ENCODE data around the gene PHPT1. TPM values are rescaled to one million over a fixed set of nuclear protein-coding genes. Genes with fewer than 3 reads are reported as not detected.

Gene PHPT1
- total and polyA plus RNA-seq, 4 donors = 23.2 to 83.1 (median 42.3) TPM

DNA sequence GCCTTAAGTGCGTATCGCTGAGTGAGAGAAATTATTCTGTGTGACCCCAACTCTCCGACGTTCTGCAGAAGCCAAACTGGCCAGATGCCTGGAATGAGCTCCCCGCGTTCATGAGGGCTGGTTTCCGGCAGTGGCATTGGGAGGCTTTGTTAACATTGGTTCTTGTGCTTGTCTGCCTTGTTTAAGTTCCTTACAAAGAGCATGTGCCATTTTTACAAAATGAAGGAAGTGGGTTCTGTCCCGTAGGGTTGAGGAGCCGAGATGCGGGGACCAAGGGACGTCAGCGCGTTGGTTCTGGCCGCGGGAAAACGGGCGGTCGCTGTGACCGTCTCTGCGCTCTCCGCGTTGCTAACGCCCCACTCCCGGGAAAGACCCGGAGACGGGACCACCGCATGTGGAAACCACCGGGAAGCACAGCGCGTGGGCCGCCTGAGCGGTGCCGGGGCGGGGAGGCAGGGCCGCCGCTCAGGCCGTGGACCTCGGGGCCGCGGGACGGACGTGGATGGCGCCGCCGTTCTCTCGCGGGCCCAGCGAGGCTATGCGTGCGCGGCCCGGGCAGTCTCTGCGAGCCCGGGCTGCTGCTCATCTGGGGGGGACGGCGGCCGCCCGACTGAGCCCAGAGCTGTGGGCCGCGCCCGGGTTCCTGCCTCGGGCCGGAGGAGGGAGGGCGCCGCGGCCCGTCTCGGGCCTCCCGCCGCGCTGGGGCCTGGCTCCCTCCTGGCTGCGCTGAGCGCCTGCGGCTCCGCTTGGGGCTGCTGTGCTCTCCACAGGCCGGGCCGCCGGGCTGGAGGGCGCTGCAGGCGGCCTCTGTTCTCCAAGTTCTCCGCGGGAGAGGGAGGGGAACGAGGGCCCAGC, 28.0 kb upstream of the PHPT1 start (continued):
- TF ChIP-seq, protein P1, sequence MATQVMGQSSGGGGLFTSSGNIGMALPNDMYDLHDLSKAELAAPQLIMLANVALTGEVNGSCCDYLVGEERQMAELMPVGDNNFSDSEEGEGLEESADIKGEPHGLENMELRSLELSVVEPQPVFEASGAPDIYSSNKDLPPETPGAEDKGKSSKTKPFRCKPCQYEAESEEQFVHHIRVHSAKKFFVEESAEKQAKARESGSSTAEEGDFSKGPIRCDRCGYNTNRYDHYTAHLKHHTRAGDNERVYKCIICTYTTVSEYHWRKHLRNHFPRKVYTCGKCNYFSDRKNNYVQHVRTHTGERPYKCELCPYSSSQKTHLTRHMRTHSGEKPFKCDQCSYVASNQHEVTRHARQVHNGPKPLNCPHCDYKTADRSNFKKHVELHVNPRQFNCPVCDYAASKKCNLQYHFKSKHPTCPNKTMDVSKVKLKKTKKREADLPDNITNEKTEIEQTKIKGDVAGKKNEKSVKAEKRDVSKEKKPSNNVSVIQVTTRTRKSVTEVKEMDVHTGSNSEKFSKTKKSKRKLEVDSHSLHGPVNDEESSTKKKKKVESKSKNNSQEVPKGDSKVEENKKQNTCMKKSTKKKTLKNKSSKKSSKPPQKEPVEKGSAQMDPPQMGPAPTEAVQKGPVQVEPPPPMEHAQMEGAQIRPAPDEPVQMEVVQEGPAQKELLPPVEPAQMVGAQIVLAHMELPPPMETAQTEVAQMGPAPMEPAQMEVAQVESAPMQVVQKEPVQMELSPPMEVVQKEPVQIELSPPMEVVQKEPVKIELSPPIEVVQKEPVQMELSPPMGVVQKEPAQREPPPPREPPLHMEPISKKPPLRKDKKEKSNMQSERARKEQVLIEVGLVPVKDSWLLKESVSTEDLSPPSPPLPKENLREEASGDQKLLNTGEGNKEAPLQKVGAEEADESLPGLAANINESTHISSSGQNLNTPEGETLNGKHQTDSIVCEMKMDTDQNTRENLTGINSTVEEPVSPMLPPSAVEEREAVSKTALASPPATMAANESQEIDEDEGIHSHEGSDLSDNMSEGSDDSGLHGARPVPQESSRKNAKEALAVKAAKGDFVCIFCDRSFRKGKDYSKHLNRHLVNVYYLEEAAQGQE (IDR thresholded peaks at IDR 0.05) = no peak
- TF ChIP-seq, protein P2, sequence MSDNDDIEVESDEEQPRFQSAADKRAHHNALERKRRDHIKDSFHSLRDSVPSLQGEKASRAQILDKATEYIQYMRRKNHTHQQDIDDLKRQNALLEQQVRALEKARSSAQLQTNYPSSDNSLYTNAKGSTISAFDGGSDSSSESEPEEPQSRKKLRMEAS (IDR thresholded peaks at IDR 0.05) = no peak

- H3K27ac ChIP-seq (ENCODE audit: low read depth in 1 of 2, low read length in 2 of 2) = no peak overlapping the region
- H3K36me3 ChIP-seq (ENCODE audit: control insufficient read depth in 4 of 4, insufficient read depth in 3 of 4, low read depth in 1 of 4, low read length in 3 of 4) = peaks cover 2 to 26% (median 11%) of the 10 kb centered on the region in 4 donors
Measured at GRCh38 chr9:136821826-136822544, 27.2 kb upstream of the PHPT1 start.

GRCh38 chr9:136823136-136824046, 25.8 kb upstream of the PHPT1 start:
- TF ChIP-seq CTCF (IDR thresholded peaks at IDR 0.05; ENCODE audit: low read depth, low read length, missing input control) (no peak), NR2F2 (IDR thresholded peaks at IDR 0.05) (no peak), FOXA1 (IDR thresholded peaks at IDR 0.05) (no peak), HNF4A (conservative IDR thresholded peaks at IDR 0.05) (no peak)
- TF ChIP-seq, protein P1 (IDR thresholded peaks at IDR 0.05) = no peak
- no peaks in the 10 kb centered on the region for H3K9me3 ChIP-seq (ENCODE audit: control insufficient read depth in 4 of 4, low read length in 3 of 4)
- H3K4me3 ChIP-seq (ENCODE audit: low read depth in 1 of 3, low read length in 3 of 3) = no peak overlapping the region
- peaks cover 0 to 32% (median 10%) of the 10 kb centered on the region in 4 donors for H3K36me3 ChIP-seq (ENCODE audit: control insufficient read depth in 4 of 4, insufficient read depth in 3 of 4, low read depth in 1 of 4, low read length in 3 of 4)
- no peaks in the 10 kb centered on the region for H3K27me3 ChIP-seq (ENCODE audit: control insufficient read depth in 4 of 4, insufficient read depth in 4 of 4, low read length in 3 of 4)
- no peaks in the 10 kb centered on the region for H3K4me1 ChIP-seq (ENCODE audit: control insufficient read depth in 4 of 4, insufficient read depth in 4 of 4, low read length in 3 of 4)
- WGBS = 90% methylated on average over 30 of the region's 30 CpGs
- no peak for DNase-seq (ENCODE audit: low spot score)
- no peak overlapping the region for H3K9ac ChIP-seq (ENCODE audit: low read depth in 1 of 2, low read length in 2 of 2)
- H3K27ac ChIP-seq (ENCODE audit: low read depth in 1 of 2, low read length in 2 of 2) = no peak overlapping the region

More at GRCh38 chr9:136821826-136822544, 27.2 kb upstream of the PHPT1 start:
- no peaks in the 10 kb centered on the region for H3K9me3 ChIP-seq (ENCODE audit: control insufficient read depth in 4 of 4, low read length in 3 of 4)
- no peaks in the 10 kb centered on the region for H3K27me3 ChIP-seq (ENCODE audit: control insufficient read depth in 4 of 4, insufficient read depth in 4 of 4, low read length in 3 of 4)
- DNase-seq (ENCODE audit: low spot score) = no peak
- peak overlapping the region in 1 of 3 donors; percentile 7 for H3K4me3 ChIP-seq (ENCODE audit: low read depth in 1 of 3, low read length in 3 of 3)
- no peaks in the 10 kb centered on the region for H3K4me1 ChIP-seq (ENCODE audit: control insufficient read depth in 4 of 4, insufficient read depth in 4 of 4, low read length in 3 of 4)
- TF ChIP-seq, protein P3, sequence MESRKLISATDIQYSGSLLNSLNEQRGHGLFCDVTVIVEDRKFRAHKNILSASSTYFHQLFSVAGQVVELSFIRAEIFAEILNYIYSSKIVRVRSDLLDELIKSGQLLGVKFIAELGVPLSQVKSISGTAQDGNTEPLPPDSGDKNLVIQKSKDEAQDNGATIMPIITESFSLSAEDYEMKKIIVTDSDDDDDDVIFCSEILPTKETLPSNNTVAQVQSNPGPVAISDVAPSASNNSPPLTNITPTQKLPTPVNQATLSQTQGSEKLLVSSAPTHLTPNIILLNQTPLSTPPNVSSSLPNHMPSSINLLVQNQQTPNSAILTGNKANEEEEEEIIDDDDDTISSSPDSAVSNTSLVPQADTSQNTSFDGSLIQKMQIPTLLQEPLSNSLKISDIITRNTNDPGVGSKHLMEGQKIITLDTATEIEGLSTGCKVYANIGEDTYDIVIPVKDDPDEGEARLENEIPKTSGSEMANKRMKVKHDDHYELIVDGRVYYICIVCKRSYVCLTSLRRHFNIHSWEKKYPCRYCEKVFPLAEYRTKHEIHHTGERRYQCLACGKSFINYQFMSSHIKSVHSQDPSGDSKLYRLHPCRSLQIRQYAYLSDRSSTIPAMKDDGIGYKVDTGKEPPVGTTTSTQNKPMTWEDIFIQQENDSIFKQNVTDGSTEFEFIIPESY (IDR thresholded peaks at IDR 0.05) = no peak
- TF ChIP-seq, protein P2 (IDR thresholded peaks at IDR 0.05) = no peak
- TF ChIP-seq ATF3 (IDR thresholded peaks at IDR 0.05) (no peak), EGR1 (IDR thresholded peaks at IDR 0.05; ENCODE audit: low read depth in 2 of 2) (no peak)
- H3K9ac ChIP-seq (ENCODE audit: low read depth in 1 of 2, low read length in 2 of 2) = no peak overlapping the region
- WGBS = 85% methylated on average over 42 of the region's 42 CpGs
